Measurements from ENCODE around the gene URGCP. TPM values are rescaled to one million over a fixed set of nuclear protein-coding genes. Genes with fewer than 3 reads are reported as not detected.

Gene URGCP
- polyA plus RNA-seq, result 10 to 100 TPM in 2 of 3 donors, 1 to 10 TPM in 1; 9.4 to 18.9 (median 10.9) TPM

- peak; percentile 41 to 51 (median 46) for DNase-seq
- no peaks in the 10 kb centered on the region for H3K36me3 Mint-ChIP-seq
- H3K4me1 Mint-ChIP-seq, result peaks cover 23 to 33% of the 10 kb centered on the region in 2 donors
- H3K4me3 Mint-ChIP-seq, result peak within 1 kb of the TSS; percentile 94 to 96 (median 94)
- peak within 1 kb of the TSS; percentile 80 to 96 (median 92) for H3K27ac Mint-ChIP-seq
- H3K9me3 Mint-ChIP-seq, result no peaks in the 10 kb centered on the region
- peaks cover 0 to 2% (median 1%) of the 10 kb centered on the region in 3 donors for H3K27me3 Mint-ChIP-seq (ENCODE audit: low read depth in 3 of 3)
Measured at GRCh38 chr7:43906331-43907010, at the start of gene URGCP. Gene URGCP (minus strand): TSS chr7:43906596. CDS start chr7:43906575, 21 bp downstream.

DNA sequence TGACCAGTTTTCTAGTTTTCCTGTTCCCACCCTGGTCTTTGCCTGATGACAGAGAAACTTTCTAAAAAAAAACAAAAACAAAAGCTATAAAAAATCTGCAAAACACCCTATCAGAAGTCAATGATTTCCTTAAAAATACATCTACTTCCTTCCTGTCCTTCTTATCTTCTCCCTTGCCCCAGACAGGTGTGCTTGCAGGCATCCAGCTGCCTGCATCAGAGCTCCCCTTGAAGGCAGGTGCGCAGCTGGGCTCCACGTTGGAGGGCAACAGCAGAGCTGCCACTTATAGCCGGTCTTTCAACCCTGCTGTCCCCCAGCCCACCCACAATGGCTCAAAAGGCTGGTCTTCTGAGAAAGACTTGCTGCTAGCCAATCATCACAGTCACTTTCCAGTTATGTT lies 49.6 kb upstream of the URGCP start:
- DNase-seq, result no peak
- Mint-ChIP-seq H3K27me3 (ENCODE audit: low read depth in 3 of 3) (no peaks in the 10 kb centered on the region), H3K9me3 (no peaks in the 10 kb centered on the region), H3K4me1 (no peaks in the 10 kb centered on the region), H3K27ac (no peak overlapping the region), H3K4me3 (no peak overlapping the region), H3K36me3 (peaks cover 17 to 36% (median 20%) of the 10 kb centered on the region in 3 donors)

DNA sequence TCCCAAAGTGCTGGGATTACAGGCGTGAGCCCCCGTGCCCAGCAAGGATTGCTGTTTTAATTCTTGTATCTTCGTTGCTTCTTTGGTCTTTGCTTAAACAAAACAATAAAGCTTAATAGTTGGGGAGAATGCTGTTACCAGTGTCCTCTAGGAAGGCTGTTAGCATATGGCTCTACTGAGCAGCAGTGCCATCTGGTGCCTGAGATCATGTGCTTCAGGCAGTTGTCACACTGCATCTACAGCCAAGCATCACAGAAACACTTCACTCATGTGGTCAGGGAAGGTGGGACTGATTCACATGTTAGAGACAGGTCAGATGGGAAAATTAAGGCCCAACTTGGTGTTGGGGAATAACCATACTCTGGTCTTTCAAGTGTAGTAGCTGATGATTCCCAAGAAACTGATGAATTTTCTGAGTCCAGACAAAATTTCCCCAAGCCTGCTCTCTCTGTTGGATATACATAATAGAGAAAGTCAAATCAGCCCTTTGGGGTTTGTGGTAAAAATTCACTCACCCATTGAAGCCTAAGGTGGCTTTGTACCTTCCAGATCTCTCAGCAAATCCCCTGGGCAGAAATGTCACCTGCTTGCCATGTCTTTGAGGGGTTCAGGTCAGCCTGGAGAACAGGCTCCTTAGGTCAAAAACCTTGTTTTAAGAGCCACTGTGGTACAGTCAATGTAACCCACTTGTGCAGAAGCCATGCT lies 48.3 kb upstream of the URGCP start:
- peaks cover 8 to 36% (median 16%) of the 10 kb centered on the region in 3 donors for H3K36me3 Mint-ChIP-seq
- no peak overlapping the region for H3K27ac Mint-ChIP-seq
- no peak for DNase-seq

DNA sequence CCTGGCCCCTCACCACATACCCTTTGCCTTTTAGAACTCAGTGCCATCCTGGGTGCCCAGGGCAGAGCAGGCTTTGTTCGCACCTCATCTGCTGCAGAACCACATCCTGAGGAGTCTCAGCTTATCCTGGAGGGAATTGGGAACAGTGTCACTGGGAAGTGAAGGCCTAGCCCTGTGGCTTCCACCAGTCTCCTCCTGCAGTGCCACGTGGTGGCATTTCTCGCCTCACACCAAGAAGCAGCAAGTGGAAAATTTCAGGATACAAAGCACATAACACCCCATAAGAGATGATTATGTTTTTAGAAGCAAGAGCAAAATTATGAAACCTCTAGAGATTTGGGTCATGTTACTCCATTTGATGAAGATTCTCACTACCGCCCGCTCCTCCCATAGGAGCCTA lies 46.7 kb upstream of the URGCP start:
- no peak for DNase-seq
- no peak overlapping the region for H3K4me3 Mint-ChIP-seq
- H3K27ac Mint-ChIP-seq, result no peak overlapping the region
- H3K36me3 Mint-ChIP-seq, result peaks cover 4 to 37% (median 12%) of the 10 kb centered on the region in 3 donors
- H3K9me3 Mint-ChIP-seq, result no peaks in the 10 kb centered on the region
- no peaks in the 10 kb centered on the region for H3K27me3 Mint-ChIP-seq (ENCODE audit: low read depth in 3 of 3)
- H3K4me1 Mint-ChIP-seq, result no peaks in the 10 kb centered on the region

More for the DNA sequence above, 48.3 kb upstream of the URGCP start:
- H3K27me3 Mint-ChIP-seq (ENCODE audit: low read depth in 3 of 3), result no peaks in the 10 kb centered on the region
- no peaks in the 10 kb centered on the region for H3K4me1 Mint-ChIP-seq
- no peak overlapping the region for H3K4me3 Mint-ChIP-seq
- H3K9me3 Mint-ChIP-seq, result no peaks in the 10 kb centered on the region

DNA sequence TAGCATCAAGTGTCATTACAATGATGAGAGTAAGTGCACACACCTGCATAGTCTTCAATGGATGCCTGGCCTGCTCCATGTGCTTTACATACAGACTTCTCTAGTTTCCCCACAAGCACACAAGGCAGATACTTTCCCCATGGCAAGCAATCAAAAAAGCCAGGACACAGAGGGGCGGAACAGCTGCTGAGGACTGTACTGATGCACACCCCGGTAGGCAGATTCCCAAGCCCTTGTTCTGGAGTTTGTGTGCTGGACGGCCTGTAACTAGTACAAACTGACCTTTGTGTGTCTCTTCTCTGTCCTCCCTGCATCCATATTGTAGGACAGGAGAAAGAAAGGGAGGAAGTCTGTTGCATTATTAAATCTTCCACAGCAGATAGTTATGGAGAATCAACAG lies 45.6 kb upstream of the URGCP start:
- no peak for DNase-seq
- Mint-ChIP-seq H3K27ac (no peak overlapping the region), H3K4me3 (no peak overlapping the region), H3K27me3 (ENCODE audit: low read depth in 3 of 3) (no peaks in the 10 kb centered on the region), H3K9me3 (no peaks in the 10 kb centered on the region), H3K36me3 (peaks cover 4 to 42% (median 20%) of the 10 kb centered on the region in 3 donors), H3K4me1 (no peaks in the 10 kb centered on the region)

DNA sequence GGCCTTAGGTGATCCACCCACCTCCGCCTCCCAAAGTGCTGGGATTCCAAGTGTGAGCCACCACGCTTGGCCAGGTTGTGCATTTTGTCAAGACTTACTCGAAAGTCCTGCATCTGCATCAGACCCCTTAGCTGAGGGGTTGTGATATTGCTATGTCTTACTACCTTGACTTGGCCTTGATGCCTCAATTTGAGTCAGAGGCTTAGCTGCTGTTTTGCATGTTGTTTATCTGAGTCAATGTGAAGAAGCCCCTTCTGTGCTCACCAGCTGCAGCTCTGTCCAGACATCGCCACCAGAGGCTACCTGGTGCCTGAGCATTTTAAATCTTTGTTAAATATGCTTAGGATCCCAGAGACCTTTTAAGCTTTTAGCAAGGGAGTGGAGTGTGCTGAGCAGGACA lies 37.9 kb upstream of the URGCP start:
- no peak overlapping the region for H3K27ac Mint-ChIP-seq
- H3K9me3 Mint-ChIP-seq, result no peaks in the 10 kb centered on the region
- H3K36me3 Mint-ChIP-seq, result peaks cover 4 to 21% (median 18%) of the 10 kb centered on the region in 3 donors
- DNase-seq, result no peak
- H3K4me3 Mint-ChIP-seq, result no peak overlapping the region
- H3K27me3 Mint-ChIP-seq (ENCODE audit: low read depth in 3 of 3), result peaks cover 0 to 3% (median 0%) of the 10 kb centered on the region in 3 donors
- no peaks in the 10 kb centered on the region for H3K4me1 Mint-ChIP-seq

DNA sequence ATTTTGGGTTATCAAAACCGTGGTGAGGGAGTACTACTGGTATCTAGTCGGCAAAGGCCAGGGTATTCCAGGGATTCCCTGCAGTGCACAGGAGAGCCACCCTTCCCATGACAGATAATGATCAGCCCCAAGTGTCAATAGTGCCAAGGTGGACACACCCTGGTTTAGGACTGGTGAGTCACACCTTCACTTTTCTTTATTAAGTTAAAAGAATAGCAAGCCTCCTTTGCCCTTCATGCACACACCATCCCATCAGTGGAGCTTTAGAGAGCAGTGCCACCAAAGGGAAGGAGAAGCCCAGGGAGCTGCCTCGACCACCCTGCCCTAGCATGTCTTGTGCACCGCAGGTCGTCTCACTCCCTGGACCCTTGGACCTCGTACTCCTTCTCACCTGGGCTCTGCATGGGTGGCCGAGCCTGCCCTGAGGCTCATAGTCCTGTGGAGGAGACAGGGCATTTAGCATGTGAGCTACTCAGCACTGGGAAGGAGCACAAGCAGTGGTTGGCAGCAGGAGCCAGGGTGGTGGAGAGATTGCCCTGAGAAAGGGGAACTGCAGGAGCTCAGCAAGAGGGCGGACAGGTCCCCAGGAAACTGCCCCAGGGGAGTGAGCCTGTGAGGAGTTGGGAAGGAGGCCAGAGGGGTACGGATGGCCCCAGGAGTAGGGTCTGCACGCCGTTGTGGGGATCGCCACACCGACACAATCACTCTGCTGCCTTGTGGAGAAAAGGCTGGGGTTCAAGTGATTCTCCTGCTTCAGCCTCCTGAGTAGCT lies 37.2 kb upstream of the URGCP start:
- Mint-ChIP-seq H3K4me1 (no peaks in the 10 kb centered on the region), H3K9me3 (no peaks in the 10 kb centered on the region), H3K27ac (no peak overlapping the region), H3K4me3 (no peak overlapping the region), H3K27me3 (ENCODE audit: low read depth in 3 of 3) (peaks cover 0 to 3% (median 0%) of the 10 kb centered on the region in 3 donors), H3K36me3 (peaks cover 4 to 21% (median 17%) of the 10 kb centered on the region in 3 donors)
- DNase-seq, result no peak

GRCh38 chr7:43942997-43943396 lies 36.6 kb upstream of the URGCP start:
- peaks cover 4 to 19% (median 13%) of the 10 kb centered on the region in 3 donors for H3K36me3 Mint-ChIP-seq

GRCh38 chr7:43942250-43942649 lies 35.9 kb upstream of the URGCP start:
- DNase-seq, result no peak
- no peaks in the 10 kb centered on the region for H3K9me3 Mint-ChIP-seq
- peaks cover 4 to 11% (median 5%) of the 10 kb centered on the region in 3 donors for H3K36me3 Mint-ChIP-seq
- H3K4me3 Mint-ChIP-seq, result no peak overlapping the region
- H3K27me3 Mint-ChIP-seq (ENCODE audit: low read depth in 3 of 3), result peaks cover 0 to 3% (median 0%) of the 10 kb centered on the region in 3 donors
- no peaks in the 10 kb centered on the region for H3K4me1 Mint-ChIP-seq
- peak overlapping the region in 1 of 6 donors; percentile 5 for H3K27ac Mint-ChIP-seq

More at GRCh38 chr7:43942997-43943396, 36.6 kb upstream of the URGCP start:
- H3K4me1 Mint-ChIP-seq, result no peaks in the 10 kb centered on the region
- peaks cover 0 to 3% (median 0%) of the 10 kb centered on the region in 3 donors for H3K27me3 Mint-ChIP-seq (ENCODE audit: low read depth in 3 of 3)
- no peak overlapping the region for H3K27ac Mint-ChIP-seq
- no peak overlapping the region for H3K4me3 Mint-ChIP-seq
- no peaks in the 10 kb centered on the region for H3K9me3 Mint-ChIP-seq
- no peak for DNase-seq

GRCh38 chr7:43938892-43939482 lies 32.6 kb upstream of the URGCP start:
- Mint-ChIP-seq H3K27ac (no peak overlapping the region), H3K4me1 (no peaks in the 10 kb centered on the region), H3K36me3 (peaks cover 0 to 5% (median 4%) of the 10 kb centered on the region in 3 donors), H3K4me3 (no peak overlapping the region), H3K9me3 (no peaks in the 10 kb centered on the region), H3K27me3 (ENCODE audit: low read depth in 3 of 3) (peaks cover 0 to 3% (median 0%) of the 10 kb centered on the region in 3 donors)
- DNase-seq, result no peak

- Mint-ChIP-seq H3K27me3 (ENCODE audit: low read depth in 3 of 3) (peaks cover 0 to 3% (median 0%) of the 10 kb centered on the region in 3 donors), H3K36me3 (peaks cover 0 to 4% (median 0%) of the 10 kb centered on the region in 3 donors), H3K27ac (peak overlapping the region in 1 of 6 donors; percentile 3), H3K9me3 (no peaks in the 10 kb centered on the region), H3K4me1 (no peaks in the 10 kb centered on the region), H3K4me3 (no peak overlapping the region)
- DNase-seq, result no peak
Measured at GRCh38 chr7:43937444-43937843, 31.0 kb upstream of the URGCP start.

DNA sequence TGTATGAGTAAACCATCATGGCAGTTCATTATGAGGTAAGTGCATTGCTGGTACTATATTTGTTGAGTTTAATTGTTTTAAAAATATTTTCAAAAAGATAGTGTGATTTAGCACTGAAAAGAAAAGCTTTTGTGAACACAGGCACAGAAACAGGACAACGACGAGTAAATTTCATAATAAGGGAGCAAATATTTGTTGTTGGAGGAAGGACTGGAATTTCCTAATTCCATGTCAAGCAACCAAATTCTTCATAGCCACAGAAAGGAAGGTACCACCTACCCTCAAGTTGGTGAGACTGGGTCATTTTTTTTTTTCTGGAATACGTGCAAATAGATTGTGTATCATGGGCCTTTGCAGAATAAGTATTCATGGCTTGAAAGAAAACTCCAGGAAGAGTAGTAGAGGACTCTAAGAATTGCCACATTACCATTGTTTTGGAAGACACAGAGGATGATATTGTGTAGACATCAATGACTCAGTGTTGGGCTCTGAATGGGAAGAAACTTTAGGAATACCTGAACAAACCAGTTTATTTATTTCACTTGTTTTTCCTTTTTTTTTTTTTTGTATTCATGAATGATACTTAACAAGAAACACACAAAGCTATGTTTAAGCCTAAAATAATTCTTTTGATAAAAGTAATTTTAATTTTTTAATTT lies 27.6 kb upstream of the URGCP start:
- Mint-ChIP-seq H3K9me3 (no peaks in the 10 kb centered on the region), H3K4me1 (no peaks in the 10 kb centered on the region), H3K36me3 (no peaks in the 10 kb centered on the region), H3K27me3 (ENCODE audit: low read depth in 3 of 3) (no peaks in the 10 kb centered on the region), H3K4me3 (no peak overlapping the region), H3K27ac (no peak overlapping the region)
- no peak for DNase-seq

- Mint-ChIP-seq H3K4me3 (no peak overlapping the region), H3K36me3 (peaks cover 0 to 5% (median 0%) of the 10 kb centered on the region in 3 donors), H3K9me3 (no peaks in the 10 kb centered on the region), H3K27me3 (ENCODE audit: low read depth in 3 of 3) (peaks cover 0 to 2% (median 0%) of the 10 kb centered on the region in 3 donors), H3K4me1 (peaks cover 7 to 15% of the 10 kb centered on the region in 2 donors), H3K27ac (no peak overlapping the region)
- DNase-seq, result no peak
Measured at GRCh38 chr7:43931346-43931745, 24.9 kb upstream of the URGCP start.

All from immature natural killer cell (primary cell).